Activated naive CD4-positive, alpha-beta T cell treated with anti-CD3 and anti-CD28 coated beads, Interleukin-2, amount 50 U/mL, for 24 hours (primary cell): Measurements from ENCODE around the gene CDK10.
A peak's percentile ranks its signal among the peaks of the same experiment; 100 is the strongest.

Source experiments
- H3K27ac Mint-ChIP-seq: one replicate; pipeline ENCODE4 v1.8.0; 2021; ENCODE audit warnings: mild to moderate bottlenecking, mixed read lengths
- H3K27me3 Mint-ChIP-seq: one replicate; pipeline ENCODE4 v1.8.0; 2021; ENCODE audit warnings: mixed read lengths
- H3K36me3 Mint-ChIP-seq: one replicate; pipeline ENCODE4 v1.8.0; 2021; ENCODE audit warnings: mixed read lengths
- H3K4me1 Mint-ChIP-seq: one replicate; pipeline ENCODE4 v1.8.0; 2021; ENCODE audit warnings: mixed read lengths
- H3K4me3 Mint-ChIP-seq: one replicate; pipeline ENCODE4 v1.8.0; 2021; ENCODE audit warnings: mild to moderate bottlenecking, mixed read lengths
- H3K9me3 Mint-ChIP-seq: one replicate; pipeline ENCODE4 v1.8.0; 2021; ENCODE audit warnings: mixed read lengths

The CDK10 gene

DNA sequence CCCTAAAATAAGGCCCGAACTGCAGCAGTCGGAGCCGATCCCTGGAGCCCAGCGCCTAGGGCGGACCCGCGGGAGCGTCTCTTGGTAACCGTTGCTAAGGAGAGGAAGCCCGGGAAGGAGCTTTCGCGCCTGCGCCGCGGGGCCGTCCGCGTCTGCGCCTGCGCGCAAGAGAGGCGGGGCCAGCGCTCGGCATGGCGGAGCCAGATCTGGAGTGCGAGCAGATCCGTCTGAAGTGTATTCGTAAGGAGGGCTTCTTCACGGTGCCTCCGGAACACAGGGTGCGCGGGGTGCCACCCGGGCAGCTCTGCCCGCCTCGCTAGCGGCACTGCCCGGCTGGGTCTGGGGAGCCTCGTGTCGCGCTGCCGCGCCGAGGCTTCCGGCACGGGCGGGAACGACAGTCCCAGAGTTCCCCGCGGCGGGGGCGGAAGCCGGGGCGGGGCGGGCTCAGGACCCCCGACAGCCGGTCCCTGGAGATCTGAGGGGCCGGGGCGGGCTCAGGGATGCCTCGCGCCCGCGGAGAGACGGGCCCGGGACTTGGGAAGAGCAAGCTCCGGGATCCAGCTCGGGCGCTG is at the start of gene CDK10:
Gene CDK10, plus strand, starts transcription at position 170 of the 572 bp plus-strand sequence. Its CDS starts 22 bp downstream, at position 192.
- peaks cover 8% of the 10 kb centered on the region for H3K36me3 Mint-ChIP-seq
- H3K4me3 Mint-ChIP-seq: peak within 1 kb of the TSS; percentile 95
- peak within 1 kb of the TSS; percentile 98 for H3K27ac Mint-ChIP-seq
- no peaks in the 10 kb centered on the region for H3K27me3 Mint-ChIP-seq
- no peaks in the 10 kb centered on the region for H3K9me3 Mint-ChIP-seq
- H3K4me1 Mint-ChIP-seq: peaks cover 12% of the 10 kb centered on the region

DNA sequence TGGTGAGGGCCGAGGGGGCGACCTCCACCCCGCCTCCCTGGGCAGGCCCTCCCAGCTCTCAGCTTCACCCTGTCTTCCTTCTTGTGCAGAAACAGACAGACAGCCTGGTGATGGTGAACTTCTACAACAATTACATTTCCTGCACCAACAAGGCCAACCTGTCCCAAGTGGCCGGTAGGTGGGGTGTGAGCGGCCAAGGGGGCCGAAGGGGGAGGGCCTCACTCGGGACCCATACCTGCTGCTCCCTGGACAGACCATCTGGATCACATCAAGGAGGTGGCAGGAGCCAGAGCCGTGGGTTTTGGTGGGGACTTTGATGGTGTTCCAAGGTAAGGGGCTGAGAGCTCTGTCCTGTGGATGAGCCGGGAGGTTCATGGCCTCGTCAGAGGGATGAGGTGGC is 49.1 kb upstream of the CDK10 start:
- H3K9me3 Mint-ChIP-seq: no peaks in the 10 kb centered on the region
- H3K27ac Mint-ChIP-seq: no peak overlapping the region
- H3K27me3 Mint-ChIP-seq: peaks cover 2% of the 10 kb centered on the region

GRCh38 chr16:89638455-89638854 is 48.0 kb upstream of the CDK10 start:
- Mint-ChIP-seq H3K4me3 (no peak overlapping the region), H3K27ac (no peak overlapping the region), H3K36me3 (no peaks in the 10 kb centered on the region), H3K9me3 (no peaks in the 10 kb centered on the region), H3K27me3 (peaks cover 2% of the 10 kb centered on the region), H3K4me1 (peaks cover 9% of the 10 kb centered on the region)

More for the DNA sequence above, 49.1 kb upstream of the CDK10 start:
- H3K36me3 Mint-ChIP-seq: no peaks in the 10 kb centered on the region
- H3K4me3 Mint-ChIP-seq: no peak overlapping the region
- peaks cover 9% of the 10 kb centered on the region for H3K4me1 Mint-ChIP-seq

DNA sequence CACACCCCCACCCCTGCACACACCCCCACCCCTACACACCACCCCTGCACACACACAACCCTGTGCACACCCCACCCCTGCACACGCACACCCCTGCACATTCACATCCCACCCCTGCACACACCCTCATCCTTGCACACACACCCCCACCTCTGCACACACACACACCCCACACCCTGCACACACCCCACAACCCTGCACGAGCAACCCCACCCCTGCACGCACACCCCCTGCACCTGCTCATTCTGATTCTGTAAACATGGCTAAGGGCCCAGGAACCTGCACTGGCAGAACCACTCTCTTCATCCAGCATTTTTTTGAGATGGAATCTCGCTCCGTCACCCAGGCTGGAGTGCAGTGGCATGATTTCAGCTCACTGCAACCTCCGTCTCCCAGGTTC is 47.1 kb upstream of the CDK10 start:
- no peak overlapping the region for H3K4me3 Mint-ChIP-seq
- H3K27ac Mint-ChIP-seq: no peak overlapping the region
- H3K9me3 Mint-ChIP-seq: no peaks in the 10 kb centered on the region
- peaks cover 2% of the 10 kb centered on the region for H3K27me3 Mint-ChIP-seq
- peaks cover 9% of the 10 kb centered on the region for H3K4me1 Mint-ChIP-seq
- H3K36me3 Mint-ChIP-seq: no peaks in the 10 kb centered on the region

DNA sequence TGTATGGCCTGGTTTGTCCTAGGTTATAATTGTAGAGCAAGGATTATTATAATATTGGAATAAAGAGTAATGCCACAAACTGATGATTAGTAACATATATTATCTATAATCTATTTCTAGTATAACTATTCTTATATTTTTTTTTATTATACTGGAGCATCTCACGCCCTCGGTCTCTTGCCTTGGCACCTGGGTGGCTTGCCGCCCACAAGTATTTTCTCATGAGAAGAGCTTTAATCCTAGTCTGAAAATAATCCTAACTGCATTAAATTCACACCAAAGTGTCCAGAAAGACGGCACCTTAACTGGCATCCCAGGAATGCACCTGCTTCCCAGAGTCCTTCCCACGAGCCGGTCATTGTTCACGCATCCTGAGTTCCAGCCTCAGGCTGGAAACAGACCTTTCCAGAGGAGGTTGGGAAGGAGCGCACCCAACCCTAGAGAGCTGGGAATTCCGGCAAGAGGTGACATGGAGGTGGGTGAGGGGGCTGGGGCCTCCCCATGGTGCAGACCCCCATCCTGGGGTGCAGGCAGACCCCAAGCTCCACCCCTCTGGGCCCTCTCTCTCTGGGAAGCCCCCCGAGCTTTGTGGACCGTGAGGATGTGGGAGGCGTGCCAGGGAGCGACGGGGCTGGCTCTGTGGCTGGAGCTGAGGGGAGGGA is 44.9 kb upstream of the CDK10 start:
- no peaks in the 10 kb centered on the region for H3K9me3 Mint-ChIP-seq
- peaks cover 9% of the 10 kb centered on the region for H3K4me1 Mint-ChIP-seq
- no peak overlapping the region for H3K27ac Mint-ChIP-seq
- H3K27me3 Mint-ChIP-seq: no peaks in the 10 kb centered on the region
- H3K36me3 Mint-ChIP-seq: peaks cover 6% of the 10 kb centered on the region
- no peak overlapping the region for H3K4me3 Mint-ChIP-seq

DNA sequence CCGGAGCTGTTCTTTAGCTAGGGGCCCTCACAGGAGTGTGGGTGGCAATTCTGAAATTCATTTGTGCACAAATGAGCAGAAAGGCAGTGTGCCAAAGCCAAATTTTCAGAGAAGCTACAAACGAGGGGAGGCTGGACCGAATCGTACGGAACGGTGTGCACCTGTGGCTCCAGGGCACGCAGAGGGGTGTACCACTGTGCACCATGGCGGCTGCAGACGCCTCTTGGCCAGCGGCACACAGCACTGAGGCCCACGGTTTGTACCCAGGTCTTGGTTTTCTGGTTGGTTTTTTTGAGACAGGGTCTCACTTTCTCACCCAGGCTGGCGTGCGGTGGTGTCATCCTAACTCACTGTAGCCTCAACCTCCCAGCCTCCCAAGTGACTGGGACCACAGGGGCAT is 43.9 kb upstream of the CDK10 start:
- Mint-ChIP-seq H3K4me3 (no peak overlapping the region), H3K36me3 (peaks cover 6% of the 10 kb centered on the region), H3K27ac (no peak overlapping the region), H3K27me3 (no peaks in the 10 kb centered on the region), H3K4me1 (peaks cover 9% of the 10 kb centered on the region), H3K9me3 (no peaks in the 10 kb centered on the region)

GRCh38 chr16:89643769-89644300 is 42.7 kb upstream of the CDK10 start:
- Mint-ChIP-seq H3K36me3 (peaks cover 8% of the 10 kb centered on the region), H3K4me3 (no peak overlapping the region), H3K9me3 (no peaks in the 10 kb centered on the region), H3K27me3 (no peaks in the 10 kb centered on the region), H3K27ac (no peak overlapping the region), H3K4me1 (peaks cover 9% of the 10 kb centered on the region)

DNA sequence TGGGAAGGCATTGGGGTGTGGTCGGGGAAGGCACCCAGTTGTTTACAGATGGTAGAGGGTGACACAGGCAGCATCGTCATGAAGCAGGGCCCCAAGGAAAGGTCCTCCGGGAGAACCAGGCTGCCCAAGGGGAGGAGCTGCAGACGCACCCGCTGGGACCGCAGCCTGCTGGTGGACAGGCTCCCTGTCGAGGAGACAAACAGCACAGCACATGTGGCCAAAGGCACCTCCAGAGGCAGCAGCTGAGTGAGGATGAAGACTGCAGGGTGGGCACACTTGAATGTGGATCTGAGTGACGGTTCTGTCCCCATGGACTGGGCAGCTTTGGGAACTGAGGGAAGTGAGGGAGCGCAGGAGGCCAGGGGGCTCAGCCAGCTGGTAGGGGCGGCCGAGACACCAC is 41.4 kb upstream of the CDK10 start:
- Mint-ChIP-seq H3K9me3 (no peaks in the 10 kb centered on the region), H3K27me3 (no peaks in the 10 kb centered on the region), H3K36me3 (peaks cover 10% of the 10 kb centered on the region), H3K27ac (no peak overlapping the region), H3K4me1 (peaks cover 9% of the 10 kb centered on the region), H3K4me3 (no peak overlapping the region)

- no peaks in the 10 kb centered on the region for H3K9me3 Mint-ChIP-seq
- H3K4me3 Mint-ChIP-seq: no peak overlapping the region
- H3K27me3 Mint-ChIP-seq: no peaks in the 10 kb centered on the region
- no peaks in the 10 kb centered on the region for H3K4me1 Mint-ChIP-seq
- no peak overlapping the region for H3K27ac Mint-ChIP-seq
- peaks cover 10% of the 10 kb centered on the region for H3K36me3 Mint-ChIP-seq
These were observed 40.2 kb upstream of the CDK10 start for GRCh38 chr16:89646270-89646669.

- no peaks in the 10 kb centered on the region for H3K4me1 Mint-ChIP-seq
- no peak overlapping the region for H3K4me3 Mint-ChIP-seq
- H3K9me3 Mint-ChIP-seq: no peaks in the 10 kb centered on the region
- no peaks in the 10 kb centered on the region for H3K27me3 Mint-ChIP-seq
- peaks cover 10% of the 10 kb centered on the region for H3K36me3 Mint-ChIP-seq
- H3K27ac Mint-ChIP-seq: no peak overlapping the region
These were observed 39.6 kb upstream of the CDK10 start for GRCh38 chr16:89646906-89647305.

- no peaks in the 10 kb centered on the region for H3K27me3 Mint-ChIP-seq
- H3K9me3 Mint-ChIP-seq: no peaks in the 10 kb centered on the region
- H3K36me3 Mint-ChIP-seq: peaks cover 4% of the 10 kb centered on the region
- no peak overlapping the region for H3K27ac Mint-ChIP-seq
- H3K4me1 Mint-ChIP-seq: peaks cover 25% of the 10 kb centered on the region
- no peak overlapping the region for H3K4me3 Mint-ChIP-seq
These were observed 34.9 kb upstream of the CDK10 start for GRCh38 chr16:89651584-89651983.

DNA sequence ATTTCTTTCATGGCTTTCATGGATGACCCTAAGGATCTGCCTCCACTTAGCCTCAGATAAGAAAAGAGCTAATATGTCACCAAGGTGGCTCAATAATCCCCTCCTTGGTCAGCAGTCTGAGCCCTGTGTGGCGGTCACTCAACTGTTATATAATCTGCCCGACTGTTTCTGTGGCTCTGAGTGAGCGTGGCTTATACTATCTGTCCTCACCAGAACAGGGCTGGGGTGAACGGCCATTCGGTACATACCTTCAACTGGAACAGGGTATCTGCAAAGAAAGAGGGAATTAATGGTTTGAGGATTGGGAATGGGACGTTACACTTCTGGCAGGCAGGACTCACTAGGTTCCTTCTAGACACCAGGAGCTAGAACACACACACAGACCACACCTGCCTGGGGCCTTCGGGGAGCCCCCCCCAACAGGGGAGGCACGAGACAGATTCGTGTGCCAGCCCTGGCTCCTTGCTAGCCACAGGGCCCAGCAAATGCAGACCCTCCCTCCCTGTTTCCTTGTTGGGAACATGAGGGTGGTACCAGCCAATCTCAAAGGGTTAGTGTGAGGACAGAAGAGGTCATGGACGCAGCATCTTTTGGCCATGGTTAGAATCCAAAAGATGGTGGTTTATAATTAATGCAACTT is 32.7 kb upstream of the CDK10 start:
- Mint-ChIP-seq H3K27ac (peak overlapping the region; percentile 47), H3K4me1 (peaks cover 35% of the 10 kb centered on the region), H3K36me3 (peaks cover 3% of the 10 kb centered on the region), H3K4me3 (no peak overlapping the region), H3K27me3 (no peaks in the 10 kb centered on the region), H3K9me3 (no peaks in the 10 kb centered on the region)

DNA sequence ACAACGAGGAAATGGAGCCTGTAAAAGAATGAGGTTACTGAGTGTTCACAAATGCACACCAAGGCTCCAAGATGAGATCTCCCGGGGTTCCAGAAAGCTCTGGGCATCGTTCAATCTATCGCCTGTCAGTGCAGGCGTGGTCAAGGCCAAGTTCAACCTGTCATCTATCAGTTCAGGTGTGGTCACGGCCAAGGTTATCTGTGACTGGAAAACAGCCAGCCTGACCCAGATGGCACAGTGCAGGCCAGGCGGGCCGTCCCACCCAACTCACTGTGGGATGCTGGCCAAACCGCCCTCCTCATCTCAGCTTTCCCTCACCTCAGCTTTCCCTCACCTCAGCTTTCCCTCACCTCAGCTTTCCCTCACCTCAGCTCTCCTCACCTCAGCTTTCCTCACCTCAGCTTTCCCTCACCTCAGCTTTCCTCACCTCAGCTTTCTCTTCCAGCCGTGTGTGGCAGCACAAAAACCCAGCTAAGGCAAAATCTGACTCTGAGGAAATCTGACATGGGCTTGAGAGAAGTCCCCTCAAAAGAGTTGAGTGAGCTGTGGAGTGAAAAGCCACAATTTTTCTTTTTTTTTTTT is 31.3 kb upstream of the CDK10 start:
- Mint-ChIP-seq H3K36me3 (no peaks in the 10 kb centered on the region), H3K27me3 (no peaks in the 10 kb centered on the region), H3K4me3 (peak overlapping the region; percentile 78), H3K27ac (peak overlapping the region; percentile 46), H3K9me3 (no peaks in the 10 kb centered on the region), H3K4me1 (peaks cover 36% of the 10 kb centered on the region)

DNA sequence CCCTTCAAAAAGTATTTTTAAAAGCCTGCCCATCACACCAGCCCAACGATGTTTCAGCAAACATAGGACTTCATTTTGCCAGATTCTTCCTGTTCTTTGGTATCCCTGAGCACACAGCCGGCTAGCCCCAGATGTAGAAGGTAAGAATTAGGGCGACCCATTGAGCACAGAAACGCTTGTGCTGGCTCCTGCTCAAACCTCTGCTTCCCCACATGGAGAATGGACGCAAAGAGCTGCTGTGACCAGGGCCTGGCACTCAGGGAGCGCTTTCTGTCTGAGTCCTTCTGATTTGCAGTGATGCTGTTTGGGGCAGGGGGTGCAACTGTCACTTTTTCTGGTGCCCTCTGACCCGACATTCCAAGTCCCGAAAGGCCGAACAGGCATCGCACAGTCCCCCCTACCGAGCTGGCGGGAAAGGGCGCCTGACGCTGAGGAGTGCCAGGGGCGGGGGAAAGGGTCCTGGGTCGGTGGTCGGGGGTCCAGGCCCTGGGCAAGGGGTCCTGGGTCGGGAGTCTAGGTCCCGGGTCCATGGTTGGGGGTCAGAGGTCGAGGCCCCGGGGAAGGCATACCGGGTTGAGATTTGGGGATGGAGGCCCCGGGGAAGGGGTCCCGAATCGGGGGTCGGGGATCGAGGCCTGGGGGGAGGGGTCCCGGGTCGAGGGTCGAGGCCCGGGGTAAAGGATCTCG is 29.9 kb upstream of the CDK10 start:
- no peaks in the 10 kb centered on the region for H3K27me3 Mint-ChIP-seq
- H3K36me3 Mint-ChIP-seq: peaks cover 4% of the 10 kb centered on the region
- H3K4me3 Mint-ChIP-seq: peak overlapping the region; percentile 91
- peak overlapping the region; percentile 65 for H3K27ac Mint-ChIP-seq
- H3K9me3 Mint-ChIP-seq: no peaks in the 10 kb centered on the region
- peaks cover 36% of the 10 kb centered on the region for H3K4me1 Mint-ChIP-seq

- H3K4me3 Mint-ChIP-seq: peak within 1 kb of the TSS; percentile 91
- H3K9me3 Mint-ChIP-seq: no peaks in the 10 kb centered on the region
- H3K4me1 Mint-ChIP-seq: peaks cover 36% of the 10 kb centered on the region
- peaks cover 5% of the 10 kb centered on the region for H3K36me3 Mint-ChIP-seq
- no peaks in the 10 kb centered on the region for H3K27me3 Mint-ChIP-seq
- peak within 1 kb of the TSS; percentile 86 for H3K27ac Mint-ChIP-seq
These were observed 28.9 kb upstream of the CDK10 start, which contains the start of the genes CHMP1A and SPATA33 for GRCh38 chr16:89657442-89658220. Gene CHMP1A (minus strand): TSS chr16:89657708. CDS start chr16:89657588, 120 bp downstream. Gene SPATA33 (plus strand): TSS chr16:89657836. CDS start chr16:89657912, 76 bp downstream.
